ENCODE data around the gene CD164. TPM values are rescaled to one million over a fixed set of nuclear protein-coding genes. Genes with fewer than 3 reads are reported as not detected.

The CD164 gene
- total RNA-seq: 187 TPM

DNA sequence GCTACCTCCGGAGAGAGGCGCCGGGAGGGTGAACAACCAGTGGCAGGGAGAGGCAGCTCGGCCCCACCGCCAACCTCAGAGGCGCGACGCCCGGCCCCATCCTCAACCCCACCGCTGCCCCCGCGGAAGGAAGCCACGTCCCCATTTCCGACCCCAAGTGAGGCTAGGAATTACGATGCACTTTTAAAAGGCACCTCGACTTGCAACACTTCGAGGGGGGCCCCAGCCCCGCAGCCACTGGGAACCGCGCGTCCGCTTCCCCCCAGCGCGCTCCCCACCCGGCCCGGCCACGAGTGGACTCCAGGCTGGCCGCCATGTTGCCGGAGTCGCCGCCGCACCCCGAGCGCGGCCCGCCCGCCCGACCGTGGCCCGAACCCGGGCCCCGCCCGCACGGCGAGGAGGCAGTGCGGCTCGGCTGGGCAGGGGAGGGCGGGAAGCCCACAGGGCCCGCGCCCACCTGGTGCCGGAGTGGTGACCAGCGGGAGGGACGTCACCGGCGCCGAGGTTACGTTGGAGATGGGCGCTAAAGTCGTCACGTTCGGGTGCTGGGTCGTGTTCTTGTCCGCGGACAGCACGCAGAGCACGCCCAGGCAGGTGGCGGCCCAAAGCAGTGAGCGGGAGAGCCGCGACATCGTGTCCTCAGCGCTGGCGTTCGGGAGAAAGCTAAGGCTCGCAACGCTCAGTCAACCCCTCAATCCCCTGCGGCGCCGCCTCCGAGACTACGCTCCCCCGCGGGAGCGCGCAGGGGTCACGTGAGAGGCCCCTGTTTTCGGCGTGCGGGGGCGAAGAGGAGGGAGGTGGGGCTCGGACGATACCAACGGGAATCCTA, at the start of gene CD164:
TSS of gene CD164 (minus strand) at position 721 of the 829 bp plus-strand sequence. CDS start at position 632, 89 bp downstream.
- peak; percentile 96 for DNase-seq

DNA sequence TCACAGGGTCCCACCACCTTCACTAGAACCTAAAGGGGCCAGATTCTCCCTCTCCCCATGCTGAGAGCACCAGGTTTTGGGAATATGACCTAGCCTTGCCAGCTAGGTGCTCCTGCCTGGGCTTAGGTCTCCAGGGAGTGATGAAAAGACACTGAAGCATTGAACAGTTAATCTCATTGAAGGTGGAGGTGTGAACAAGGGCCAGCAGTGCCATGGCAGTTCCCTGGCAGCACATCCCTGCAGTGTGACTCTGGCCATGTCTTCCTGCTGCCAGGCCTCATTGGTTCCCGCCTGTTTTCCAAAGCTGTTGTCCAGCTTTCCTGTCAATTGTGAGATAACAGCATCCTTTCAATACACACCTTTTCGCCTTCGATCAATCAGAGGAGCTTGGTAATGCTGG, 47.2 kb upstream of the CD164 start:
- no peak for DNase-seq

- peak; percentile 83 for DNase-seq
Observed at GRCh38 chr6:109428889-109429477, 46.7 kb upstream of the CD164 start.

GRCh38 chr6:109424946-109425345, 42.7 kb upstream of the CD164 start:
- DNase-seq: no peak

DNA sequence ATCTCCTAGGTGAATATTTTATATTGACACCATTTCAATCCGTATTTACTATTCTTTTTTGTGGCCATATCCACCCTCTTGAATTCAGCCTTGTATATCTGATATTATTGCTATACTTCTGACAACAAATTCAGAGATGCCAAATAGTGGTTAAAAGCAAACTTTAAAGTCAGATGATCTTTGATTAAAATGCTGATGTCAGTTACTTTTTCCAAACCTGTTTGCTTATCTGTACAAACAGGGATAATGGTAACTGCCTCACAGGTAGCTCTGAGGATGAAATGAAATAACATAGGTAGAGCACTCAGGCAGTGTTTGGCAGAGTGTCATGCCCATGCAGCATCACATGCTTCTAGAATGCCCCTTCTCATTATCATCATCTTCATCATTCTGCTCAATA, 38.9 kb upstream of the CD164 start:
- no peak for DNase-seq

- no peak for DNase-seq
Observed at GRCh38 chr6:109420751-109421150, 38.5 kb upstream of the CD164 start.

- no peak for DNase-seq
Observed at GRCh38 chr6:109417646-109418045, 35.4 kb upstream of the CD164 start.

DNA sequence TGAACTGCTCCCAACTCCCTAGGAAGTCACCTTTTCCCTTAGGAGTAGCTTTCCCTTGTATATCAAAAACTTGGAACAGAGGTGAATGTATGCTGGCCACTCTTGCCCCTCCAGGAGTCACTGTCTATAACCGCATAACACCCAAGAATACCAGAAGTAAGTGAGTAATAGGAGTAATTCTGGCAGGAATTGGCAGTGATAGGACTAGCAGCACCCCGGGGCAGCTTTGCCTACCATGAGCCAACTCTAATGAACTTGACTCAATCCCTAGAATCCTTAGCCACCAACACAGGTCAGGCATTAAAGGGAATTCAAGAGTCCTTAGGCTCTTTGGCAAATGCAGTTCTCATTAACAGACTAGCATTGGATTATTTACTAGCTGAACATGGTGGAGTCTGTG, 28.8 kb upstream of the CD164 start:
- no peak for DNase-seq

- DNase-seq: no peak
Observed at GRCh38 chr6:109406196-109406595, 23.9 kb upstream of the CD164 start.

DNA sequence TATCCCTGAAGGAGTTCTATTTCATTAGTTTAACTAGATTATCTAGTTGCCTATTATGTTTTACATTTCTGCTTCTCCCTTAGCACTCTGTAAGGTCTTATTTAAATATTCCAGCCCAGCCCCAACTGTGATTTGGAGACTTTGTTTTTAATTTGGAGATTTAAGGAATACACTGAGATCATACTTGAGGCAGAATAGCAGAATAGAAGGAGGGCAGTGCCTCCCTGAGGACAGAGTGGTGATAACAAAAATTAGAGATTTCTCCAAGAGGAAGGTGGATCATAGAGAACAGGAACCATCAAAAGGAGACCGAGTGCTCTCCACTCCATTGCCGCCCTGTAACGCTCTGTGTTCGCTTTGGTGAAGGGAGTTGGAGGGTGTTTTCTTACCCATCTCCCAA, 14.8 kb upstream of the CD164 start:
- peak; percentile 3 for DNase-seq

DNA sequence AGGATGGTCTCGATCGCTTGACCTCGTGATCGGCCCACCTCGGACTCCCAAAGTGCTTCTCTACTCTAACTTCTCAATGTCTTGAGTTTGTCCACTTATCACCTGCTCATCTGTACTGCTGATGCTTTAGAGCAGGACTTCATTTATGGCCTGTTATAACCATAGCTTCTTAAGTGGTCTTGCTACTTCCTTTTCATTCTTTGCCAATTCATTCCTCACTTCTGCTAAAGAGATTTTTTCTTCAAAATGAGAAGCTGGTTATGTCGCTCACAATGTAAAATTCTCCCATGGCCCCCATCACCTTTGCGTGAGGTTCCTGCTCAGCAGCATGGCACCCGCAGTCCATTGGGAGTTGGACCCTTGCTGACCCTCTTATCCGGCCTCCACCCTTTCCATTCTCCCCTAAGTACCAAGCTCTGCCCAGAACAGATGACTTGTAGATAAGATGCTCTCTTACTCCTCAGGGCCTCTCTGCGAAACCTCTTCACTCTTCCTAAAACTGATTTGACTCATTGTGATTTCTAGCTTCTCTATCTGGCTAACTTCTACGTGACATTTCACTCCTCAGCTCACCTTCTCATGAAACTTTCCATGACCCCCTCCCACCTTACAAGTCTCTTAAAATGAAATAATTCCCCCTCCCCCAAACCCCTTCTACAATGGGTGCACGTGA, 13.9 kb upstream of the CD164 start:
- no peak for DNase-seq

DNA sequence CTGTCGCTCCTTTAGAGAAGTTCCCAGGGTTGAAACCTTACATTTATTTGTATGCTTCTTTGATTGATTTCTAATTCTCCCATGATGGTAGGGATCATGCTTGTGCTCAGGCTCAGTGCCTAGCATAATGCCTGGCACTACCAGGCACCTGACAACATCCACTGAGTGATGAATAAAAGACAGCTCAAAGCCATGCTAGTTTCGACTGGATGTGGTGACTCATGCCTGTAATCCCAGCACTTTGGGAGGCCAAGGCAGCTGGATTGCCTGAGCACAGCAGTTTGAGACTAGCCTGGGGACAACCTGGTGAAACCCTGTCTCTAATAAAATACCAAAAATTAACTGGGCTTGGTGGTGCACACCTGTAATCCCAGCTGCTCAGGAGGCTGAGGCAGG, 11.6 kb upstream of the CD164 start:
- no peak for DNase-seq

DNA sequence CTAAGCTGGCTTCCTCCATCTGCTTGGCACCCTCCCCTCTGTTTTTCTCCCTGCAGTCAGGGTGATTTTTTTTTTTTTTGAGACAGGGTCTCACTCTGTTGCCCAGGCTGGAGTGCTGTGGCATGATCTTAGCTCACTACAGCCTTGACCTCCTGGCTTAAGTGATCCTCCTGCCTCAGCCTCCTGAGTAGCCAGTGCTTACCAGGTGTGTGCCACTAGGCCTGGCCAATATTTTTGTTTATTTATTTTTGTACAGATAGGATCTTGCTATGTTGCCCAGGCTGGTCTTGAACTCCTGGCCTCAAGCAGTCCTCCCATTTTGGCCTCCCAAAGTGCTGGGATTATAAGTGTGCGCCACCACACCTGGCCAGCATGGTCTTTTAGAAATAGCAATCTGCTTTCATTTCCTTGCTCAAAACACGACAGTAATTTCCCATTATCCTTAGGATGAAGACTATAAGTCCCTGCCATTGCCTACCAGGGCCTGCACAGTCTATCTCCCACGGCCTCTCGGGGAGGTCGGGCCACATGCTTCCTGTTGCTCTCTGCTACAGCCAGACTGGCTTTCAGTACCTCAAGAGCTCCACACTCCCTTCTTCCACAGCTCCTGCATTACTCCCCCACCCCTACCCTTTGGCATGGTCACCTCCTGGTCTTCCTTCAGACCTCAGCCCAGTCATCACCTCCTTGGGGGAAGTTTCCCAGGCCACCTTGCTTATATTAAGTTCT, 11.1 kb upstream of the CD164 start:
- DNase-seq: no peak

DNA sequence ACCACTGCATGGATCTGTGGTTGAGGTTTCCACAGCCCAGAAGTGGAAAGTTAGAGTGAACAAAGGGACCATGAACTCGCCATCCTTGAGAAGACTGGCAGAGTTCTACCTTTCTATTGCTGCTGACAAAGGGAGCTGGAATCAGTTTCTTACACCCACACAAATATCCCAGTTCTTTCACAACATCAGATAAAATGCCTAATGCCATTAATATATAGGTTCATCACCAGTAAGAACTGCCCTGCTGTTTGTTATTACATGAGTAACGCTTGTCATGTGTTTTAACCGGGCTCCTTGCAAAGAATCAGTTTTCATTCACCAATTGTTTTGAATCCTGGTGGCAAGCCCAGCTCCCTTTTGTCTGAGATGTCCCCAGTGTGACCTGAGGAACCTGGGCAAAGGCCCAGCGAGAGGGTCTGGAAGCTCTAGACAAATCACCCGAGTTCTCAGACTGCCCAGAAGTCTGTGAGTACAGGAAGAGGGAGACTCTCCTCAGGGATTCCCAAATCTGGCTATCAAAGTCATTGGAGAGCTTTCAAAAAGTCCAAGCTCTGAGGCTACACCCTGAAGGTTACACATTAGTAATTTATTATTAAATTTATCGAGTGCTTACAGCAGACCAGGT, 7.5 kb upstream of the CD164 start:
- no peak for DNase-seq

GRCh38 chr6:109388265-109388664, 6.0 kb upstream of the CD164 start:
- DNase-seq: no peak

DNA sequence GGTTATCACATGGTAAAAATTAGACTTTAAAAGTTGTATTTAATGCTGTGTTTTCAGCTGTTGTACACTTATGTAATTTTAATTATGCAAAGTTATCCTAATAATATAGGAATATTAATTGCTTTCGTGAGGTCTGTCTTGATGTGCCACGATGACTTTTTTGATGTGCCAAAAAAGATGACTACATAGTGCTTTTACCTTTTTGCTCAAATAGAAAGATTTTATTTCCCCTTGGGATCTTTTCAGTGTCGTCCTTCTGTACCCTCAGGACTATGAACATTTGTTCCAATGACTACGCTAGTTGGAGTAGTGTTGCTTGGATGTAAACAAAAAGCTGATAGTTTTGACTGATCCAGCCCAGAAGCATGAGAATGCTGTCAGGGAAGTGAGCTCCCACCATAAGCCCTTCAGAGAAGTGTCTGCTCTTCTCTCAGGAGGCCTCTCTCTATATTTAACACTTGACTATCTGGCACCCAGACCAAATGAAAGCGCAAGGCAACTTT, 1.2 kb upstream of the CD164 start:
- no peak for DNase-seq

GRCh38 chr6:109382576-109383437, 540 bp upstream of the CD164 start:
- DNase-seq: peak; percentile 96

DNA sequence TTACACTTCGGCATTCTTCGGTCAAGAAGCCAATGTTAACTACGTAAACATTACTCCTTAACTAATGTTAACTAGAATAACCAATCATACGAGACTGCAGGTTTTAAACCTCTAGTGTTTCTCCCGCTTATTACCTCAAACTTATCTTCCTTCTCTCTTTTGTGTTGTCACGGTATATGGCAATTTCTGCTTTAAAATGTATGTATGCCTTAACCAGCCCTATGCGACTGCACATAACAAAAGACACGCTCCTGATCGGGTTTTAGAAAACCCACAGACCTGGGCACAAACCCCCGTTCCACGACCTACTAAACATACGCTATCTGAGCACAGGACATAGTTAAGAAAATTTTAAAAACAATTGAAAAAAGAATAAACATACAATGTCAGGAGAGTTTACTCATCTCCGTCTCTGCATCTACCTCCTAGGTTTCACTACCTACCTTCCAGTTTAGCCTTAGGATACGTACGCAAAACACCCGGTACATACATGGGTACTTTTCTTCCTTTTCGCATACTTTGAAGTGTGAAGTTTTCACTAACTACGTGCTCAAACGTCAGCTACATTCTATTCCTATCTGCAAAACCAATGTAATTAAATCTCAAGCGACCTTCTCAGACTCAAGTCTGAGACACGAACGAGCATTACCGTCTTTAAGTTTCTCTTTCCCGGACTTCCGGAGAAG, 1.1 kb downstream of the CD164 start:
- DNase-seq: peak; percentile 53

- no peak for DNase-seq
Observed at GRCh38 chr6:109379711-109380110, 2.6 kb downstream of the CD164 start.

- DNase-seq: no peak
Observed at GRCh38 chr6:109377717-109378116, 4.5 kb downstream of the CD164 start.
